Naive thymus-derived CD4-positive, alpha-beta T cell (primary cell): ENCODE measurements around the gene SLIT2. TPM values are rescaled to one million over a fixed set of nuclear protein-coding genes. Genes with fewer than 3 reads are reported as not detected.

ENCODE experiments used
- ATAC-seq: fragments of 150-1000 bp; cut with Tn5 transposase; 2 replicates; pipeline ENCODE4 v1.10.0; 2021; ENCODE audit warnings: mild to moderate bottlenecking, moderate library complexity
- CTCF ChIA-PET: fragments of 350-600 bp; sonication (Branson Sonifier 250); formaldehyde crosslinking; loops from one replicate; lab custom pipeline; 2021; ENCODE audit warnings: antibody characterized with exemption; lab: Charles Lee
- POLR2A ChIA-PET: fragments of 350-600 bp; sonication (Branson Sonifier 250); formaldehyde crosslinking; loops from one replicate; lab custom pipeline; 2021; ENCODE audit warnings: antibody characterized with exemption, inconsistent platforms; lab: Charles Lee
- DNase-seq, 9 donors: peaks; one replicate each; pipeline versions ENCODE4 v3.0.0 to v3.0.0-alpha.2; 2020 to 2022; ENCODE audit warnings: mixed read lengths in 1 of 9
- H3K27ac ChIP-seq: one replicate; pipeline ENCODE4 v1.7.0; 2013; ENCODE audit warnings: mild to moderate bottlenecking, low read depth, low read length, moderate library complexity
- H3K27me3 ChIP-seq, 2 donors: one replicate each; pipeline ENCODE4 v1.7.0; 2013; ENCODE audit warnings: low read length in 2 of 2, mild to moderate bottlenecking in 2 of 2, moderate library complexity in 2 of 2; ENCODE audit not compliant: control insufficient read depth in 2 of 2, insufficient read depth in 2 of 2
- H3K36me3 ChIP-seq, 3 experiments: 1 replicate in 2 of 3; 2 replicates in 1 of 3; pipeline ENCODE4 v1.7.0; 2013; ENCODE audit warnings: low read length in 3 of 3, mild to moderate bottlenecking in 3 of 3, moderate library complexity in 1 of 3; ENCODE audit not compliant: insufficient read depth in 3 of 3, control insufficient read depth in 2 of 3
- H3K4me1 ChIP-seq, 2 donors: one replicate each; pipeline ENCODE4 v1.7.0; 2013; ENCODE audit warnings: low read length in 2 of 2, mild to moderate bottlenecking in 2 of 2, moderate library complexity in 1 of 2; ENCODE audit not compliant: control insufficient read depth in 2 of 2, insufficient read depth in 2 of 2
- H3K4me3 ChIP-seq: 2 replicates; pipeline ENCODE4 v1.7.0; 2013; ENCODE audit warnings: mild to moderate bottlenecking, low read length
- H3K9me3 ChIP-seq, 3 experiments: 1 replicate in 2 of 3; 2 replicates in 1 of 3; pipeline ENCODE4 v1.7.0; 2013; ENCODE audit warnings: low read length in 3 of 3; ENCODE audit not compliant: control insufficient read depth in 2 of 3
- H3K27ac Mint-ChIP-seq, 9 donors: one replicate each; pipeline ENCODE4 v1.8.0; 2020 to 2022; ENCODE audit warnings: mixed read lengths in 9 of 9, mild to moderate bottlenecking in 8 of 9, moderate library complexity in 5 of 9, inconsistent platforms in 2 of 9
- H3K27me3 Mint-ChIP-seq, 5 donors: one replicate each; pipeline ENCODE4 v1.8.0; 2021 to 2022; ENCODE audit warnings: mixed read lengths in 5 of 5, mild to moderate bottlenecking in 1 of 5
- H3K36me3 Mint-ChIP-seq, 5 donors: one replicate each; pipeline ENCODE4 v1.8.0; 2020 to 2022; ENCODE audit warnings: mixed read lengths in 5 of 5, mild to moderate bottlenecking in 3 of 5, inconsistent platforms in 1 of 5
- H3K4me1 Mint-ChIP-seq, 7 donors: one replicate each; pipeline ENCODE4 v1.8.0; 2020 to 2022; ENCODE audit warnings: mixed read lengths in 7 of 7, mild to moderate bottlenecking in 3 of 7, inconsistent platforms in 1 of 7
- H3K4me3 Mint-ChIP-seq, 10 donors: one replicate each; pipeline ENCODE4 v1.8.0; 2020 to 2022; ENCODE audit warnings: mild to moderate bottlenecking in 10 of 10, mixed read lengths in 10 of 10, moderate library complexity in 6 of 10, inconsistent platforms in 2 of 10
- H3K9me3 Mint-ChIP-seq, 11 donors: one replicate each; pipeline ENCODE4 v1.8.0; 2020 to 2022; ENCODE audit warnings: mixed read lengths in 11 of 11, mild to moderate bottlenecking in 4 of 11, inconsistent platforms in 1 of 11, moderate library complexity in 1 of 11
- intact Hi-C, 2 donors: fragments of 100-400 bp; cut with micrococcal nuclease; formaldehyde crosslinking; loops; one replicate each; pipeline ENCODE4 v1.15.1; 2023
- polyA plus RNA-seq, 2 donors: library from polyadenylated mRNA; unstranded; fragments of 300-500 nt; fragmentation: Illumina TruSeq; gene quantifications; one replicate each; pipeline ENCODE4 v1.2.3, GENCODE V29; 2021
- total RNA-seq, 6 experiments: library from RNA in 5 of 6; stranded (reverse) in 5 of 6; gene quantifications; 1 replicate in 5 of 6; 2 replicates in 1 of 6; pipeline ENCODE4 v1.2.3 and lab custom pipeline; 2021 to 2026

Gene SLIT2
- total and polyA plus RNA-seq, 7 experiments from 2014 or later = not detected

DNA sequence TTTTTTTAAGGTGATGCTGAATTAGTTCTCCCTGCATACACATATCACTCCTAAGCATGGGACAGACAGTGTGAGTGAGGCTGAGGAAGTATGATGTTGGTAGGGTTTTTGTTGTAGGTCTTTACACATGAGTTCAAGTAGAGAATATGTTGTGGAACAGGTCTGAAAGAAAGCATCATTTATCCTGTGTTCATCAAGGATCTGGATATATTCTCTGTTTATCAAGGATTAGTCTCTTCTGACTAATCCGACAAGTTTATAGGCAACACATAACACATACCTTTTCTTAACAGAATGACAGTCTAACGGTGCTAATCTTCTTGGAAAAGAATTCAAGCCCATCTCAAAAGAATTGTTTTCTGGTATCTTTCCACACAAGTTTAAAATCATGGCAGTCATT, 10.5 kb downstream of the SLIT2 start:
- intact Hi-C loops = no loop called here
- Histone ChIP-seq H3K9me3 (peaks cover 0 to 3% (median 0%) of the 10 kb centered on the region in 3 experiments), H3K4me1 (no peaks in the 10 kb centered on the region), H3K4me3 (no peak overlapping the region), H3K27ac (no peak overlapping the region), H3K27me3 (no peaks in the 10 kb centered on the region), H3K36me3 (no peaks in the 10 kb centered on the region)
- peaks cover 0 to 6% (median 0%) of the 10 kb centered on the region in 11 donors for H3K9me3 Mint-ChIP-seq
- POLR2A ChIA-PET = no interaction called here
- H3K27ac Mint-ChIP-seq = no peak overlapping the region
- no peaks in the 10 kb centered on the region for H3K36me3 Mint-ChIP-seq
- CTCF ChIA-PET = no interaction called here
- no peaks in the 10 kb centered on the region for H3K4me1 Mint-ChIP-seq
- H3K27me3 Mint-ChIP-seq = peaks cover 0 to 9% (median 4%) of the 10 kb centered on the region in 5 donors
- no peak overlapping the region for H3K4me3 Mint-ChIP-seq
- DNase-seq = no peak
- no peak for ATAC-seq

DNA sequence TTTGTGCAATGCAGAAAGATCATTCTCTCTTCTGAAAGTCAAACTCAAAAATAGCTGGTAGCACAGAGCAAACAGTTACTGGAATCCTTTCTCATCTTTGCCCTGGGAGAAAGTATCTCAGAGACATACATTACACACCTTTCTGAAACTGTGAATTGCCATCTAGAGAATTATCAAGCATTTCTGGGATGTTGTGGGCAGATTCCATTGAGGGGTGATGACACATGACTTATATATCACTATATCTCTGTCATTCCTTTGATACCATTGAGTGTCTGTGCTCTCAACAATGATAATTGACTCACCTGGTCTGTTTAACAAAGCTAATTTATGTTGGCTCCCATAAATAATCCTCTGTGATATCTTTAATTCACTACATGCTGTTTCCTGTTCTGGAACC, 13.0 kb downstream of the SLIT2 start:
- Mint-ChIP-seq H3K4me3 (no peak overlapping the region), H3K9me3 (peaks cover 0 to 6% (median 0%) of the 10 kb centered on the region in 11 donors), H3K27me3 (peaks cover 0 to 4% (median 3%) of the 10 kb centered on the region in 5 donors), H3K4me1 (no peaks in the 10 kb centered on the region), H3K27ac (no peak overlapping the region), H3K36me3 (no peaks in the 10 kb centered on the region)
- H3K36me3 ChIP-seq = no peaks in the 10 kb centered on the region
- no peaks in the 10 kb centered on the region for H3K4me1 ChIP-seq
- intact Hi-C loops = no loop called here
- H3K27me3 ChIP-seq = no peaks in the 10 kb centered on the region
- ATAC-seq (no peak), DNase-seq (no peak)
- ChIA-PET CTCF (no interaction called here), POLR2A (no interaction called here)
- no peak overlapping the region for H3K4me3 ChIP-seq
- no peak overlapping the region for H3K27ac ChIP-seq
- H3K9me3 ChIP-seq = peaks cover 0 to 3% (median 0%) of the 10 kb centered on the region in 3 experiments

GRCh38 chr4:20265726-20266125, 14.0 kb downstream of the SLIT2 start:
- no peak for DNase-seq
- Histone ChIP-seq H3K4me1 (no peaks in the 10 kb centered on the region), H3K36me3 (no peaks in the 10 kb centered on the region), H3K27me3 (no peaks in the 10 kb centered on the region), H3K27ac (no peak overlapping the region), H3K9me3 (peaks cover 0 to 3% (median 0%) of the 10 kb centered on the region in 3 experiments), H3K4me3 (no peak overlapping the region)
- no peaks in the 10 kb centered on the region for H3K4me1 Mint-ChIP-seq
- no peak overlapping the region for H3K4me3 Mint-ChIP-seq
- intact Hi-C loops = no loop called here
- H3K9me3 Mint-ChIP-seq = peaks cover 0 to 4% (median 0%) of the 10 kb centered on the region in 11 donors
- H3K27ac Mint-ChIP-seq = no peak overlapping the region
- no peaks in the 10 kb centered on the region for H3K36me3 Mint-ChIP-seq
- ChIA-PET POLR2A (no interaction called here), CTCF (no interaction called here)
- peaks cover 0 to 4% (median 2%) of the 10 kb centered on the region in 5 donors for H3K27me3 Mint-ChIP-seq
- no peak for ATAC-seq

DNA sequence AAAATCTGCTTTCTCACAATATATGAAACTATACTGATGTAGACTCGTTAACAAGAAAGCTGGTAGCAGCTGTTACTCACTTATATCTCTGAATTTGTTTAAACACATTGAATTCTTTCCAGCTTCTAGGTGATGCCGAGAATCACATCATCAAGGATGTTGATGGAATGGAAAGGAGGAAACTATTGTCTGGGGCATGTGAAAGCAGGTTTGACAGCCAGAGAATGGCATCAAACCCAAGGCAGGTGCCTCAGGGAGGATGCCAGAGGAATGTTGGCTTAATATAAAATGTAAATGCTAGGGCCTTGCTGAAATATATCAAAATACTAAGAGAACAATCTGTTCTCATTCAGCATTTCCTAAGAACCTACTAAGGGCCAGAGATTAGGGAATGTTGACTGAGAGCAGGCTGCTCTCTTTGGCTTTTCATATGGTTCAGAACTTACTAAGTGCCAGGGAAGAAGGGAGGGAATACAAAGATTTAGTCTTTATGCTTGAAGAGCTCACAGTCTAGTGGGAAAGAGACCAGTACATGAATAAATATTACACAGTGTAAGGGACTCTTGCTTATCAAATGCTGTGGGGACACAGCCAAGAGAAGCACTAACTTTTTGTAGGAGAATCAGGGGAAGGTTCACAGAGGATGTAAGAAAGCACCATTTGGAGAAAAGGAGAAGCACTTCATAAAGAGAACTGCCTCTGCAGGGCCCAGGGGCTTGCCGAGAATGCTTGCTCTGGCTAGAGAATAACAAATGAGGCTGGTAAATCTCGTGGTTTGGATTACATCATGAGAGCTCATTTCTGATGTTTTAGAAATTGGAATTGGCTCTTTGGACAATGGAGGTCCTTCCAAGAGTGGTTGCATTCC, 14.7 kb downstream of the SLIT2 start:
- H3K4me1 Mint-ChIP-seq = no peaks in the 10 kb centered on the region
- no peaks in the 10 kb centered on the region for H3K36me3 Mint-ChIP-seq
- Histone ChIP-seq H3K9me3 (peaks cover 0 to 3% (median 0%) of the 10 kb centered on the region in 3 experiments), H3K27ac (no peak overlapping the region), H3K36me3 (no peaks in the 10 kb centered on the region), H3K27me3 (no peaks in the 10 kb centered on the region), H3K4me3 (no peak overlapping the region), H3K4me1 (no peaks in the 10 kb centered on the region)
- no peaks in the 10 kb centered on the region for H3K9me3 Mint-ChIP-seq
- POLR2A ChIA-PET = no interaction called here
- no peak overlapping the region for H3K27ac Mint-ChIP-seq
- H3K4me3 Mint-ChIP-seq = no peak overlapping the region
- H3K27me3 Mint-ChIP-seq = peaks cover 0 to 4% (median 0%) of the 10 kb centered on the region in 5 donors
- ATAC-seq (no peak), DNase-seq (no peak)
- CTCF ChIA-PET = no interaction called here
- intact Hi-C loops = no loop called here

DNA sequence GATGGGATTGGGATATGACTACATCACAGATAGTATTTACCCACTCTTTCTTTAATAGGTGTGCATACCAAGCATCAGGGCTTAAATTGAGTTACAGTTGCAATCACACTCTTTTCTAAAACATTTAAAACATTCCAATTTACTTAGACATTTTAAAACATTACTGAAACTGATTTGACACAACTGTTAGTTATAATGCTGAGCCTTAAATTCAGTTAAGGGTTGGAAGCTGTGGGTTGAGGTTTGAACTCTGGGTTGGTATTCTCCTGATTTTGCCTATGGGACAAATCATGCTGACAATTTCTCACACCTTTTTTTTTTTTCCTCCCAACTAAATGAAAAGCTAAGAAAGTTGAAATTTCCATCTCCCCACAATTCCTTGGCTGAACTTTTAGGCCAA, 16.3 kb downstream of the SLIT2 start:
- H3K4me3 ChIP-seq = no peak overlapping the region
- Mint-ChIP-seq H3K4me1 (no peaks in the 10 kb centered on the region), H3K27ac (no peak overlapping the region), H3K9me3 (peaks cover 0 to 4% (median 0%) of the 10 kb centered on the region in 11 donors), H3K4me3 (no peak overlapping the region), H3K36me3 (no peaks in the 10 kb centered on the region), H3K27me3 (no peaks in the 10 kb centered on the region)
- ChIA-PET CTCF (no interaction called here), POLR2A (no interaction called here)
- H3K4me1 ChIP-seq = no peaks in the 10 kb centered on the region
- DNase-seq (no peak), ATAC-seq (no peak)
- H3K9me3 ChIP-seq = peaks cover 0 to 3% (median 0%) of the 10 kb centered on the region in 3 experiments
- no peaks in the 10 kb centered on the region for H3K36me3 ChIP-seq
- no peaks in the 10 kb centered on the region for H3K27me3 ChIP-seq
- no peak overlapping the region for H3K27ac ChIP-seq
- intact Hi-C loops = no loop called here

GRCh38 chr4:20269320-20269719, 17.6 kb downstream of the SLIT2 start:
- Mint-ChIP-seq H3K4me1 (no peaks in the 10 kb centered on the region), H3K27me3 (no peaks in the 10 kb centered on the region), H3K27ac (no peak overlapping the region), H3K9me3 (peaks cover 0 to 4% (median 0%) of the 10 kb centered on the region in 11 donors), H3K36me3 (no peaks in the 10 kb centered on the region), H3K4me3 (no peak overlapping the region)
- CTCF ChIA-PET = no interaction called here
- Histone ChIP-seq H3K27me3 (no peaks in the 10 kb centered on the region), H3K4me3 (no peak overlapping the region), H3K36me3 (no peaks in the 10 kb centered on the region), H3K4me1 (no peaks in the 10 kb centered on the region), H3K27ac (no peak overlapping the region), H3K9me3 (no peaks in the 10 kb centered on the region)
- no peak for ATAC-seq
- POLR2A ChIA-PET = no interaction called here
- no peak for DNase-seq
- intact Hi-C loops = no loop called here

DNA sequence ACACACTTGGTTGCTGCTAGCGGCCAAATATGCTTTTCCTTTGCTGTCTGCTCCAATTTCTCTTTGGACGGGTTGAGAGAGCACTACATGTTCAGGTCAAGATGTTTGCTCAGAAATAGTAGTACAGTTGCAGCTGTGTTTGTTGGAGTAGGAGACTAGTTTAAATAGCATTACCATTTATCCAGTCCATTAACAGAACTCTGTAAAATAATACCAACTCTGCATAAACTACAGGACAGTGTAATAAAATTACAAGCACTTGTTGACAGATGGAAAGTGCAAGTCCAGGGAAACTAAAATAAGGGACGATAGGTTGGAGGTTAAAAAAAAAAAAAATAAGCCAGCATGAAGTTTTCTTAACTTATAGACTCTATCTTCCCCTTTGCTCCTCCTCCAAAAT, 20.2 kb downstream of the SLIT2 start:
- ChIA-PET CTCF (no interaction called here), POLR2A (interaction anchor here (0.7 kb wide), 1 partner anchor 502 kb away, joined by 3 read pairs; no protein-coding TSS in a partner anchor)
- Mint-ChIP-seq H3K4me3 (no peak overlapping the region), H3K36me3 (no peaks in the 10 kb centered on the region), H3K4me1 (no peaks in the 10 kb centered on the region), H3K27me3 (no peaks in the 10 kb centered on the region), H3K27ac (no peak overlapping the region), H3K9me3 (peaks cover 0 to 4% (median 0%) of the 10 kb centered on the region in 11 donors)
- Histone ChIP-seq H3K4me1 (no peaks in the 10 kb centered on the region), H3K4me3 (no peak overlapping the region), H3K27me3 (no peaks in the 10 kb centered on the region), H3K9me3 (no peaks in the 10 kb centered on the region), H3K27ac (no peak overlapping the region), H3K36me3 (no peaks in the 10 kb centered on the region)
- ATAC-seq (no peak), DNase-seq (no peak)
- intact Hi-C loops = no loop called here
